Retinal pigment epithelial cell (primary cell): ENCODE measurements around the gene ANAPC15.

Source experiments
- DNase-seq: peaks from one replicate; pipeline ENCODE4 v3.0.0-alpha.2; 2010; ENCODE audit warnings: low read depth
- H3K4me3 ChIP-seq: 2 replicates; pipeline ENCODE4 v1.5.1; 2011; ENCODE audit warnings: mild to moderate bottlenecking, low read length, control low read depth, moderate library complexity
- CTCF ChIP-seq: conservative IDR thresholded peaks from 2 replicates; pipeline ENCODE4 v1.5.1; 2011; ENCODE audit warnings: low read depth, low read length, control low read depth, inconsistent platforms

Gene ANAPC15

DNA sequence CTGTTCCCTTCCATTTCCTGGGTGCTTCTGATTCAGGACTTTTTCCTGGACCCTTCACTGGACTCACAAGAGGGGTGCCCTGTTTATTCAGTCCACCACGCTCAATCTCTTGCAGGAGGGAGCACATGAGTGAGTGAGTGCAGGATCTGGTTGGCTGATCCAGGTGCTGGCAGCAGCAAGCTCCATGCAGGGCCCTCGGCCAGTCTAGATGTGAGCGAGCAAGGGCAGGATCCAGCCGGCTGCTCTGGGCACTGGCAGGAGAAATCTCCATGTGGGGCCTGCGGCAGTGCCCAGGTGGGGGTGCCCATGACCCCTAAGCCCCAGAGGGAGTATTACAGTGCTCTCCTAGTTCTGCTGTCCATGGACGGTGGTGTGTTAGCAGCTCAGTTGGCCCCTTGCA lies 11.6 kb upstream of the ANAPC15 start:
- no peak for DNase-seq
- TF ChIP-seq CTCF, result no peak
- H3K4me3 ChIP-seq, result no peak overlapping the region

- no peak for DNase-seq
- H3K4me3 ChIP-seq, result no peak overlapping the region
- no peak for TF ChIP-seq CTCF
These were observed 10.7 kb upstream of the ANAPC15 start for GRCh38 chr11:72123117-72123653.

GRCh38 chr11:72122607-72123006 lies 10.1 kb upstream of the ANAPC15 start:
- no peak overlapping the region for H3K4me3 ChIP-seq
- DNase-seq, result no peak
- TF ChIP-seq CTCF, result no peak

GRCh38 chr11:72120930-72121329 lies 8.4 kb upstream of the ANAPC15 start:
- no peak for TF ChIP-seq CTCF
- no peak overlapping the region for H3K4me3 ChIP-seq
- no peak for DNase-seq

GRCh38 chr11:72119198-72119597 lies 6.7 kb upstream of the ANAPC15 start:
- no peak for TF ChIP-seq CTCF

GRCh38 chr11:72116019-72116755 lies 3.7 kb upstream of the ANAPC15 start:
- TF ChIP-seq CTCF, result no peak
- no peak for DNase-seq
- H3K4me3 ChIP-seq, result no peak overlapping the region

More at GRCh38 chr11:72119198-72119597, 6.7 kb upstream of the ANAPC15 start:
- DNase-seq, result no peak
- H3K4me3 ChIP-seq, result no peak overlapping the region

DNA sequence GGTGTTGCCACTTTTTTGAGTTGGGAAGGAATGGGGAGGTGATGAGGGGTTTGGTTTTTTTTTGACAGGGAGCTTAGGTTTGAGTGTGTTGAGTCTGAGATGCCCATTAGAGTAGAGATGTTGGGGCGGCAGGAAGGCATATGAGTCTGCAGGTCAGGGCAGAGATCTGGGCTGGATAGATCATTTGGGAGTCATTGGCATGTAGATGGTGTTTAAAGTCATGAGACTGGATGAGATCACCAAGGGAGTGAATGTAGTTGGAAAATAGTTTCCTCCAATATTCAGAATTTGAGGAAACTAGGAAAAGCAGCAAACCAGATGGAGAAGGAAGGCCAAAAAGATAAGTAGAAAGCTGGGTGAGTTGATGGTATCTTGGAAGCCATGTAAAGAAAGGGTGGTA lies 2.1 kb upstream of the ANAPC15 start:
- no peak overlapping the region for H3K4me3 ChIP-seq
- TF ChIP-seq CTCF, result no peak

More for the DNA sequence above, 2.1 kb upstream of the ANAPC15 start:
- DNase-seq, result no peak
